ENCODE data around the gene ZNF862. TPM values are rescaled to one million over a fixed set of nuclear protein-coding genes. Genes with fewer than 3 reads are reported as not detected.
A peak's percentile ranks its signal among the peaks of the same experiment; 100 is the strongest.

The ZNF862 gene
- total RNA-seq, 1 donor, result 8.7 TPM

GRCh38 chr7:149846021-149846420 lies 7.8 kb downstream of the ZNF862 start:
- DNase-seq (ENCODE audit: insufficient read length, low spot score, missing footprints), result no peak
- Histone ChIP-seq H3K27ac (ENCODE audit: low read depth, low read length) (no peak overlapping the region), H4K20me1 (ENCODE audit: insufficient read depth, low read length) (peaks cover under 1% of the 10 kb centered on the region), H3K4me1 (ENCODE audit: insufficient read depth, low read length) (no peaks in the 10 kb centered on the region), H3K36me3 (ENCODE audit: insufficient read depth, low read length) (peaks cover 11% of the 10 kb centered on the region), H3K9me3 (ENCODE audit: low read depth, low read length) (no peaks in the 10 kb centered on the region), H3K4me2 (ENCODE audit: insufficient read depth, low read length) (no peak overlapping the region), H3K4me3 (ENCODE audit: insufficient read depth, low read length) (no peak overlapping the region), H3K27me3 (ENCODE audit: insufficient read depth, low read length) (no peaks in the 10 kb centered on the region), H2AFZ (ENCODE audit: low read length) (no peak overlapping the region), H3K79me2 (ENCODE audit: insufficient read depth, low read length) (no peaks in the 10 kb centered on the region)
- no peak for TF ChIP-seq CTCF (IDR thresholded peaks at IDR 0.05; ENCODE audit: extremely low read depth, low read depth, low read length)

- no peak for DNase-seq (ENCODE audit: insufficient read length, low spot score, missing footprints)
- no peak overlapping the region for H3K4me3 ChIP-seq (ENCODE audit: insufficient read depth, low read length)
- H3K9me3 ChIP-seq (ENCODE audit: low read depth, low read length), result no peaks in the 10 kb centered on the region
- no peak for TF ChIP-seq CTCF (IDR thresholded peaks at IDR 0.05; ENCODE audit: extremely low read depth, low read depth, low read length)
- no peaks in the 10 kb centered on the region for H4K20me1 ChIP-seq (ENCODE audit: insufficient read depth, low read length)
- no peaks in the 10 kb centered on the region for H3K27me3 ChIP-seq (ENCODE audit: insufficient read depth, low read length)
- H2AFZ ChIP-seq (ENCODE audit: low read length), result no peak overlapping the region
- H3K27ac ChIP-seq (ENCODE audit: low read depth, low read length), result no peak overlapping the region
- no peak overlapping the region for H3K4me2 ChIP-seq (ENCODE audit: insufficient read depth, low read length)
- H3K79me2 ChIP-seq (ENCODE audit: insufficient read depth, low read length), result no peaks in the 10 kb centered on the region
- peaks cover 11% of the 10 kb centered on the region for H3K36me3 ChIP-seq (ENCODE audit: insufficient read depth, low read length)
- H3K4me1 ChIP-seq (ENCODE audit: insufficient read depth, low read length), result no peaks in the 10 kb centered on the region
These were observed 8.4 kb downstream of the ZNF862 start for GRCh38 chr7:149846436-149847046.

- Histone ChIP-seq H3K27ac (ENCODE audit: low read depth, low read length) (no peak overlapping the region), H2AFZ (ENCODE audit: low read length) (no peak overlapping the region), H3K36me3 (ENCODE audit: insufficient read depth, low read length) (peaks cover 11% of the 10 kb centered on the region), H4K20me1 (ENCODE audit: insufficient read depth, low read length) (no peaks in the 10 kb centered on the region), H3K4me1 (ENCODE audit: insufficient read depth, low read length) (no peaks in the 10 kb centered on the region), H3K4me3 (ENCODE audit: insufficient read depth, low read length) (no peak overlapping the region), H3K9me3 (ENCODE audit: low read depth, low read length) (no peaks in the 10 kb centered on the region), H3K27me3 (ENCODE audit: insufficient read depth, low read length) (no peaks in the 10 kb centered on the region), H3K4me2 (ENCODE audit: insufficient read depth, low read length) (no peak overlapping the region), H3K79me2 (ENCODE audit: insufficient read depth, low read length) (no peaks in the 10 kb centered on the region)
- peak; percentile 39 for DNase-seq (ENCODE audit: insufficient read length, low spot score, missing footprints)
- no peak for TF ChIP-seq CTCF (IDR thresholded peaks at IDR 0.05; ENCODE audit: extremely low read depth, low read depth, low read length)
These were observed 11.0 kb downstream of the ZNF862 start for GRCh38 chr7:149849174-149849573.

GRCh38 chr7:149850007-149850594 lies 11.9 kb downstream of the ZNF862 start:
- Histone ChIP-seq H3K79me2 (ENCODE audit: insufficient read depth, low read length) (no peaks in the 10 kb centered on the region), H3K27ac (ENCODE audit: low read depth, low read length) (no peak overlapping the region), H4K20me1 (ENCODE audit: insufficient read depth, low read length) (no peaks in the 10 kb centered on the region), H3K36me3 (ENCODE audit: insufficient read depth, low read length) (peaks cover 11% of the 10 kb centered on the region), H3K9me3 (ENCODE audit: low read depth, low read length) (no peaks in the 10 kb centered on the region), H3K4me3 (ENCODE audit: insufficient read depth, low read length) (no peak overlapping the region), H2AFZ (ENCODE audit: low read length) (no peak overlapping the region), H3K4me2 (ENCODE audit: insufficient read depth, low read length) (no peak overlapping the region), H3K27me3 (ENCODE audit: insufficient read depth, low read length) (no peaks in the 10 kb centered on the region), H3K4me1 (ENCODE audit: insufficient read depth, low read length) (peaks cover 3% of the 10 kb centered on the region)
- peak; percentile 39 for DNase-seq (ENCODE audit: insufficient read length, low spot score, missing footprints)
- no peak for TF ChIP-seq CTCF (IDR thresholded peaks at IDR 0.05; ENCODE audit: extremely low read depth, low read depth, low read length)

All from osteoblast (primary cell).